ENCODE measurements around the gene ATG4B. TPM values are rescaled to one million over a fixed set of nuclear protein-coding genes. Genes with fewer than 3 reads are reported as not detected.
A peak's percentile ranks its signal among the peaks of the same experiment; 100 is the strongest.

The ATG4B gene
- total RNA-seq, 2 experiments from 2014 or later, result 71.8 to 80.1 TPM

DNA sequence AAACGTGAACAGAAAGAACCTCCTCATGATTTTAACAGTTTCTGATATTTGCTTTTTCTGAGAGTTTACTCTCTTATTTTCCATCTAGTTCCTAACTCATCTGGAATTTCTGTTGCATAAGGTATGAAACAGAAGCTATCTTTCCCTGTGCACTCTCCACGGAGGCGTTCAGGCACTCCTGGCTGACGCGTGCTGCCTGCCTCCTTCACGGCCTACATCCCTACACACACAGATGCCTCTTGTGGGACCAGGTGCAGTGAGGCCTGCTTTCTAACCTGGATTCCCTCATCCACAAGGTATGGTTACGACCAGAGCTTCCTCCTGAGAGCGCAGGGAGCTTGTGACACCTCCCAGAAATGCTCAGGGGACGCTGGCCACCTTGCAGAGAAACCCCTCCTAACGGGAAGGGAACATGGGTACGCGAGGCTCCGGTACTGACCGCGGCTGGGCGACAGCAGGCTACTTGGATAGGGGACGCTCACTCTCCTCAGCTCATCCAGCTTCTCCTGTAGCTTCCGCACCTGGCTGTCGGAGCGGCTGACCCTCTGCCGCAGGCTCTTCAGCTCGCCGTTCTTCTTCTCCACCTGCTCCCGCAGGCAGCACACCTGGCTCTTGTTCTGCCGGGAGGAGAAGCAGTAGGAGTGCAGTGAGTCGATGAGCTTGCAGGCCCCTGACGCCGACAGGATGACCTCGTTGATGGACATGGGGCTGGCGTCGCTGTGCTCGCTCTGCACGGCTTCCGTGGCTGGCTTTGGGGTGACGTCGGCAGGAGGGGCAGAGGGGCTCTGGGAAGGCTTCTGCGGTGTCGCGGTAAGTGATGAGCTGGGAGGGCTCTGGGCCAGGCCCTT is 4.8 kb upstream of the ATG4B start:
- Mint-ChIP-seq H3K36me3 (ENCODE audit: low read depth) (peaks cover 34% of the 10 kb centered on the region), H3K9me3 (ENCODE audit: low read depth) (no peaks in the 10 kb centered on the region), H3K27me3 (no peaks in the 10 kb centered on the region), H3K4me3 (no peak overlapping the region), H3K4me1 (peaks cover 14% of the 10 kb centered on the region), H3K27ac (no peak overlapping the region)
- ChIA-PET CTCF (interaction anchor here (0.8 to 1.5 kb wide), 3 partner anchors 10 to 15 kb away, joined by 3 read pairs; no protein-coding TSS in a partner anchor), POLR2A (interaction anchor here (0.6 kb wide), 1 partner anchor 126 kb away, joined by 4 read pairs; no protein-coding TSS in a partner anchor)
- ATAC-seq (no peak), DNase-seq (no peak)
- intact Hi-C loops (cut with DNase I, micrococcal nuclease), result no loop called here

DNA sequence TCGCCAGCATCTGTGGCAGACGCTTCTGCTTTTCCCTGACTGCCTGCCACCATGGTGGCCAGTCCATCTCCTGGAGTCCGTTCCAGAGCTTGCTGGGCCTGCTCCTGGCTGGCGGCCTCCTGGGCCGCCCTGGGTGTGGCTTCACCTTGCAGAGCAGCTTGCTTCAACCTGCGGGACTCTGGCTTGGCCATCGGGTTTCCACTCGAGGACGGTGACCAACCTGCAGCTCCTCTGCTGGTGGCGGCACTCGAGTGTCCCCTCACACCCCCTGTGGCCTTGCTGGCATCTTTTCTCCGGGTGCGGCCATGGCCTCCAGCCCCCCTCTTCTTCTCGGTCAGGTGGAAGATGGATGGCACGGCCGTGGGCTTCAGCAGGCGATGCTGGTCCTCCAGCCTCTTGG is 3.9 kb upstream of the ATG4B start:
- H3K4me1 Mint-ChIP-seq, result peaks cover 20% of the 10 kb centered on the region
- H3K27ac Mint-ChIP-seq, result no peak overlapping the region
- DNase-seq (no peak), ATAC-seq (no peak)
- CTCF ChIA-PET, result interaction anchor here (0.8 to 1.5 kb wide), 3 partner anchors 9 to 577 kb away, joined by 3 read pairs; no protein-coding TSS in a partner anchor
- H3K4me3 Mint-ChIP-seq, result no peak overlapping the region
- peaks cover 27% of the 10 kb centered on the region for H3K36me3 Mint-ChIP-seq (ENCODE audit: low read depth)
- no peaks in the 10 kb centered on the region for H3K9me3 Mint-ChIP-seq (ENCODE audit: low read depth)
- H3K27me3 Mint-ChIP-seq, result no peaks in the 10 kb centered on the region
- POLR2A ChIA-PET, result no interaction called here
- intact Hi-C loops (cut with DNase I, micrococcal nuclease), result no loop called here

DNA sequence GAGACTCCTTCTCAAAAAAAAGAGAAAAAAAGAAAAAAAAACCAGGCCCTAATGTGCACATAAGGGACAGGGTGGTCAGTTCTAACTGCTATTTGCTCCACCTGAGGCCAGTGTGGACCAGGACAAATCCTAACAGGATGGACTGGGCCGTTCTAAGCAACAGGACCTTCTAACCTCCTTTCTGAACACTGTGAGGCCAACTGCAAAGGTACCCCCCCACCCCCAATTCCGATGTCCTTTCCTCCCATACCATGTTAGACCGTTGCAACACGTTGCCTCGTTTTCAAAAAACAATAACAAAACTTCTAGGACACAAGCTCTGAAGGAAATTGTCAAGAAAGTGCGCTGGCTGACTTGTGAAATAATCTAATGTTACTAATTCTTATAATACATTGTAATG is 1.7 kb upstream of the ATG4B start:
- no peak for DNase-seq
- H3K27me3 Mint-ChIP-seq, result no peaks in the 10 kb centered on the region
- intact Hi-C loops (cut with DNase I, micrococcal nuclease), result loop anchor here (1.0 to 5.0 kb wide), 5 partner anchors 243 to 1075 kb away; partner anchors contain the start of gene DUSP28 (in 1 of the 2)
- H3K4me3 Mint-ChIP-seq, result peak overlapping the region; percentile 77
- ATAC-seq, result no peak
- peak overlapping the region; percentile 71 for H3K27ac Mint-ChIP-seq
- H3K9me3 Mint-ChIP-seq (ENCODE audit: low read depth), result no peaks in the 10 kb centered on the region
- peaks cover 39% of the 10 kb centered on the region for H3K4me1 Mint-ChIP-seq
- POLR2A ChIA-PET, result no interaction called here
- H3K36me3 Mint-ChIP-seq (ENCODE audit: low read depth), result peaks cover 35% of the 10 kb centered on the region
- CTCF ChIA-PET, result no interaction called here

DNA sequence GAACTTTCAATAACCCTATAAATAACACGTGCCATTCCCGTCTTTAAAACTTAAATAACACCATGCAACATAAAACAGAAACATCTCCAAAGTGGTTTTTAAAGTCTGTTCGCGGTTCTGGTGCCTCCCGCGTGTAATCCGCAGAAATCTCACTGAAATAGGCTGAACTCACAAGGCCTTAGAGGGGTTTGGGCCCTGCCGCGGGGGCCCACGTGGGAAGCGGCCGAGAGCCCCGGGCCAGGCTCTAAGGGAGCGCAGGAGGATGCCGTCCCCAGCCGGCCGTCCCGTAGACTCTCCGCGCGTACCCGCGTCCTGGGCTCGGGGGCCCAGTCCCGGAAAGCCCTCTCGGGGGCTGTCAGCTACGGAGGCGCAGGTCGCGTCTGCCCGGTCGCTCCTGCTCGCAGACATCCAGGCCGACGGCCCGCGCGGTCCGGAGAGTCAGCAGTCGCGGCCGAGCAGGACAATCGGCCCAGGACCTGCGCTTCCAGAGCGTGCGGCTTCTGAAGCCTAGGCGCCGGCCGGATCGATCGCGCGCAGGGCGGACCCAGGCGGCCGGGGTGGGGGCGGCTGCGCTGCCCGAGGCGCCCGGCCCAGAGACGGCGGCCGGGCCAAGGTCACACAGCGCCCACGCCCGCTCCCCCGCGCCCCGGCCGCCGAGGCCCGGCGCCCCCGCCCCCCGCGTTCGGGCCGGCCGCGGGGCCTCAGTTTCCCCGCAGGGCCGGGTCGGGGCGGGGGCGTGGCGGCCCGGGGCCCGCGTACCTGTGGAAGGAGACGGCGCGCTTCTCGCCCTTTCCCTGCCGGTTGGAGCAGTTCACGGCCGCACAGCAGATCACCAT is 1.1 kb upstream of the ATG4B start:
- POLR2A ChIA-PET, result interaction anchor here (1.4 kb wide), 1 partner anchor 50 kb away, joined by 3 read pairs; the partner anchor contains the start of gene DTYMK
- intact Hi-C loops (cut with DNase I, micrococcal nuclease), result loop anchor here (1.0 to 5.0 kb wide), 17 partner anchors 16 to 1076 kb away; partner anchors contain the start of genes DTYMK (in 2 of the 2), D2HGDH (in 1 of the 2), DUSP28 (in 1 of the 2) and FARP2 (in 1 of the 2)

DNA sequence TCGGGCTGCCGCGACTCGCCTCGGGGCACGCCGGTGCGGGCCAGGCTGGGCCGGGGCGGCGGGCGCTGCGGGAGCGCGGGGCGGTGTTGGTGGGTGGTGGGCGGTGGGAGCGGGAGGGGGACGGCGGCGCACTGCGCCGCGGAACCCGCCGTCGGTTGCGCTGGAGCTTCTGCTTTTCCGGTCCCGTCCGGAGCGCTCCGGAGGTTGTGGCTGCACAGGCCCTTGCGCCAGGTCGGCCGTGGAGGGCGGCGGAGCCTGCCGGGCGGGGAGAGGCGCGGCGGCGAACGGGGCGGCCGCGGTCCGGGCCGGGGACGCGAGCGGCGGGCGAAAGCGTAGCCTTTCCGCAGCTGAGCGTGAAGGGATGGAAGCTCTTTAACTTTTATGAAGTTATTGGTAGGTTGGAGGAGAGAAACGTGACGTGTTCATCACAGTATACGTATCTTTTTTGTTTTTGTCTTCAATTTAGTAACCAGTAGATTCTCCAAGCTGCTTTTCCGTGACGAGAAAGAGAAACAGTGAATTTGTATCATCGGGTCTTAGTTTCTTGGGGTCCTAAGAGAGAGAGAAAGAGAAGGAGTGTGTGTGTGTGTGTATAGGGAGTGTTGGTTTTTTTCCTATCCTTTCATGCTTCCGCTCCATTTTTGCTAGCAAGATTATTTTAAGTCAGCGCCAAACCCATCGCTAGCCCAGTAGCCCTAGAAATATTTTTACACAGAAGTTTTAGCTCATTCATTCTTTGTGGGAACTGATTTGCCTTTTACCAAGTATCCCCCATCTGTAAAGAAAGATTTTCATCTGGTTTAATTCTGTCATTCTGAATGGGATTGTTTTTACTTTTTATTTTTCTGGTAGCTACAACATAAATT is 535 bp downstream of the ATG4B start:
- ATAC-seq (peak; percentile 21), DNase-seq (peak; percentile 72)
- Mint-ChIP-seq H3K27ac (peak overlapping the region; percentile 96), H3K27me3 (no peaks in the 10 kb centered on the region), H3K36me3 (ENCODE audit: low read depth) (peaks cover 25% of the 10 kb centered on the region), H3K4me3 (peak overlapping the region; percentile 84), H3K9me3 (ENCODE audit: low read depth) (no peaks in the 10 kb centered on the region), H3K4me1 (peaks cover 52% of the 10 kb centered on the region)
- intact Hi-C loops (cut with DNase I, micrococcal nuclease), result loop anchor here (1.0 to 5.0 kb wide), 16 partner anchors 18 to 1077 kb away; partner anchors contain the start of genes DTYMK (in 2 of the 2), D2HGDH (in 1 of the 2), DUSP28 (in 1 of the 2) and FARP2 (in 1 of the 2)
- CTCF ChIA-PET, result interaction anchor here (0.7 to 1.3 kb wide), 5 partner anchors 20 to 489 kb away, joined by 3 to 4 read pairs (median 3); partner anchors contain the start of gene PASK
- POLR2A ChIA-PET, result interaction anchor here (0.7 to 1.6 kb wide), 3 partner anchors 48 to 490 kb away, joined by 3 to 9 read pairs (median 3); partner anchors contain the start of genes DTYMK and ING5

More for the DNA sequence above, 1.1 kb upstream of the ATG4B start:
- CTCF ChIA-PET, result no interaction called here
- Mint-ChIP-seq H3K27me3 (no peaks in the 10 kb centered on the region), H3K9me3 (ENCODE audit: low read depth) (no peaks in the 10 kb centered on the region), H3K27ac (peak overlapping the region; percentile 71), H3K4me1 (peaks cover 43% of the 10 kb centered on the region), H3K36me3 (ENCODE audit: low read depth) (peaks cover 34% of the 10 kb centered on the region), H3K4me3 (peak overlapping the region; percentile 77)
- peak; percentile 59 for DNase-seq
- peak; percentile 45 for ATAC-seq

- Mint-ChIP-seq H3K4me1 (peaks cover 52% of the 10 kb centered on the region), H3K36me3 (ENCODE audit: low read depth) (peaks cover 21% of the 10 kb centered on the region), H3K9me3 (ENCODE audit: low read depth) (no peaks in the 10 kb centered on the region), H3K27me3 (no peaks in the 10 kb centered on the region), H3K4me3 (peak overlapping the region; percentile 84), H3K27ac (peak overlapping the region; percentile 58)
- ChIA-PET CTCF (interaction anchor here (0.7 to 1.3 kb wide), 3 partner anchors 23 to 489 kb away, joined by 3 to 4 read pairs (median 4); partner anchors contain the start of gene PASK), POLR2A (no interaction called here)
- DNase-seq (no peak), ATAC-seq (no peak)
- intact Hi-C loops (cut with DNase I, micrococcal nuclease), result loop anchor here in 1 of 2 experiments (5.0 kb wide), 1 partner anchor 448 kb away; no protein-coding TSS in a partner anchor
Observed at GRCh38 chr2:241638940-241639339, 1.4 kb downstream of the ATG4B start.

- Mint-ChIP-seq H3K36me3 (ENCODE audit: low read depth) (peaks cover 21% of the 10 kb centered on the region), H3K4me1 (peaks cover 52% of the 10 kb centered on the region), H3K27ac (peak overlapping the region; percentile 37), H3K9me3 (ENCODE audit: low read depth) (no peaks in the 10 kb centered on the region), H3K4me3 (peak overlapping the region; percentile 34), H3K27me3 (no peaks in the 10 kb centered on the region)
- ChIA-PET CTCF (no interaction called here), POLR2A (no interaction called here)
- no peak for DNase-seq
- ATAC-seq, result no peak
- intact Hi-C loops (cut with DNase I, micrococcal nuclease), result loop anchor here in 1 of 2 experiments (5.0 kb wide), 1 partner anchor 448 kb away; no protein-coding TSS in a partner anchor
Observed at GRCh38 chr2:241639385-241639784, 1.9 kb downstream of the ATG4B start.

DNA sequence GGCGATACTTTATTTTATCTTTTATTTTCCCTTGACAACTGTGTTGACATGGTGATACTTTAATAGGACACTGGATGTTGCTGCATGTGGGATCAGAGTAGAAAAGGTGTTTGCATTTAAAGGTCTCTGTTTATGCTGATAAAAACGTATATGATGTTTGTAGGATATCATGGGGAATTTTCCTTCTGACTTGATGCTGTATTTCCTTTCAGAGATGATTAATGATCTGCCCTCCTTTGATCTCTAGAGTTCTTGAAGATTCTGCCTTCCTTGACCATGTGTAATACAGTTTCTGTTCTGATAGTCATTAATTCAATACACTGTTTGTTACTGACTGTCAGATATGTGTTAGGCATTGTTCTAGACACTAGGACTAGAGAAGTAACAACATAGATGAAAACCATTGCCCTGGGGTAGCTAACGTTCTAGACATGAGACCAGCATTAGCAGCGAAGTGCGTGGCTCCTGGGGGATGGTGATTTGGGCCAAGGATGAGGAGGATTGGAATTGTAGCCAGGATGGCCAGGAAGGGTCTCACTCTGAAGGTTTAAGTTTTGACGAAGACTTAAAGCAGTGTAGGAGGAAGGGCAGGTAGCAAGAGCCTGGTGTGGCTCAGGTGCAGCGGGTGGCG is 2.8 kb downstream of the ATG4B start:
- POLR2A ChIA-PET, result no interaction called here
- DNase-seq (no peak), ATAC-seq (no peak)
- intact Hi-C loops (cut with DNase I, micrococcal nuclease), result no loop called here
- H3K9me3 Mint-ChIP-seq (ENCODE audit: low read depth), result no peaks in the 10 kb centered on the region
- H3K36me3 Mint-ChIP-seq (ENCODE audit: low read depth), result peaks cover 16% of the 10 kb centered on the region
- H3K4me3 Mint-ChIP-seq, result no peak overlapping the region
- CTCF ChIA-PET, result interaction anchor here (0.6 kb wide), 1 partner anchor 131 kb away, joined by 5 read pairs; no protein-coding TSS in a partner anchor
- no peaks in the 10 kb centered on the region for H3K27me3 Mint-ChIP-seq
- H3K4me1 Mint-ChIP-seq, result peaks cover 45% of the 10 kb centered on the region
- peak overlapping the region; percentile 37 for H3K27ac Mint-ChIP-seq

GRCh38 chr2:241641631-241642030 is 4.1 kb downstream of the ATG4B start:
- Mint-ChIP-seq H3K4me3 (no peak overlapping the region), H3K4me1 (peaks cover 43% of the 10 kb centered on the region), H3K36me3 (ENCODE audit: low read depth) (peaks cover 16% of the 10 kb centered on the region), H3K27ac (peak overlapping the region; percentile 69), H3K27me3 (no peaks in the 10 kb centered on the region), H3K9me3 (ENCODE audit: low read depth) (no peaks in the 10 kb centered on the region)
- ATAC-seq (no peak), DNase-seq (no peak)
- intact Hi-C loops (cut with DNase I, micrococcal nuclease), result no loop called here
- ChIA-PET POLR2A (interaction anchor here (0.6 to 1.0 kb wide), 2 partner anchors 57 to 353 kb away, joined by 3 to 8 read pairs; no protein-coding TSS in a partner anchor), CTCF (no interaction called here)
